ENCODE results near the gene MPZL1.
"Not testable (repeated sequence)": the region's sequence is repeated elsewhere in the genome, so short reads cannot be mapped to it uniquely, and the experiment has no call there.

MPZL1 gene

DNA sequence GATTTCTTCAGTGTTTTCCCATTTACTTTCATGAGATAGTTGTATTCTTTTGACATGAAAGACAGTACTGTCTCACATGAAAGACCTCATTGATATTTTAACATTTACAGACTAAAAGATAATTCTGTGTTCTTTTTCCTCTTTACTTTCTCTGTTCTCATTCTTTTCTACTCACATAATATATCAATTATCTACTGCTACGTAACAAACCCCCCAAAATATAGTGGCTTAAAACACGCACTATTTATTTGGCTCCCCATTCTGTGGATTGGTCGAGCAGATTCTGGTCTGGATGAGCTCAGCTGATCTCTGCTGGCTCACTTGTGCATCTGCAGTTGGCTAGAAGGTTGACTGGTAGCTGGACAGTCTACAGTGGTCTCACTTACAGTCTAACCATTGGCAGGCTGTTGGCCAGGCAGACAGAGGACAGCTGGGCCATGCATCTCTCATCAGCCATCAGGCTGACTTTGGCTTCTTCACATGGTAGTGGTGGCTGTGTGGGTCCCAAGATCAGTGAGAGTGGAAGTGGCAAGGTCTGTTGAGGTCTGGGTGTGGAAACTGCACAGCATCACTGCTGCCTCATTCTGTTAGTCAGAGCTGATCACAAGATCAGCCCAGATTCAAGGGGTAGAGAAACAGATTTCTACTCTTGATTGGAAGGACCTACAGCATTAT lies 63.2 kb downstream of the MPZL1 start:
- no peak for DNase-seq

- DNase-seq = no peak
Measured at GRCh38 chr1:167786502-167786901, 64.7 kb downstream of the MPZL1 start.

- no peak for DNase-seq
Measured at GRCh38 chr1:167789501-167789900, 67.7 kb downstream of the MPZL1 start.

DNA sequence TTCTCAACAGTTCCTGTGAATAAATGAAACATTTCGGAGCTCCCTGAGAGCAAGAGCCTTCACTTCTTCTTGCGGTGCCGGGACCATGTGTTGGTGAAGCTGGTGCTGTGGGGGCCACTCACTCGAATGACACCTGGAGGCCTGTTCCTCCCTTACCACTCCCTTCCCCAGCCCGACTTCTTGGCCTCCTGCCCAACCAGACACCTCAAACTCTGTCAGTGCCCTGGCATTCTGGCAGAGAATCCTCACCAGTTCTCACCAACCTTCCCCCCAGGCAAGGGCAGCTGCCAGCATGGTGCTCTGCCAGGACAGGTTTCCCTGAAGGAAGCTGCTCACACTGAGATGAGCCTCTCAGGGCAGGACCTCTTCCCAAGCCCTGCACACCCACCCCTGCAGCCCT lies 68.3 kb downstream of the MPZL1 start:
- DNase-seq = no peak

- no peak for DNase-seq
Measured at GRCh38 chr1:167791281-167792187, 69.8 kb downstream of the MPZL1 start.

GRCh38 chr1:167792188-167792565 lies 70.4 kb downstream of the MPZL1 start:
- no peak for DNase-seq

GRCh38 chr1:167794043-167794442 lies 72.3 kb downstream of the MPZL1 start:
- no peak for DNase-seq

- no peak for DNase-seq
Measured at GRCh38 chr1:167795810-167796740, 74.3 kb downstream of the MPZL1 start.

DNA sequence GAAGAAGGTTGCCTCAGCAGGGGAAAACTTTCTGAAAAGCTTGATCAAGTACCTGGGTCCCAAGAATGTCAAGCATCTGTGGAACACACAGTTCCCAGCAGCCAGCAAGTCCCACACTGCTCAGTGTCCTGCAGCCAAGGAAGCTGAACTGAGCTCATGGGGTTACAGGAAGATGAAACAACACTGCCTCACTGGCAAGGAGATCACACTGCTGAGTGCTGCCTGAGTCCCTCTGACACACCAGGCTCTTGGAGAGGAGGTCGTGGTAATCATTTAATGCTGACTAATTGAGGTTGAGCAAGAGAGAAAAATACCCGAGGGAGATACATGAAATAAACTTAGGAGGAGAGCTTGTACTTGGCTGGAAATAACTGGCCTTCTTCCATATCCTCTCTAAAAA lies 75.2 kb downstream of the MPZL1 start:
- DNase-seq = no peak

DNA sequence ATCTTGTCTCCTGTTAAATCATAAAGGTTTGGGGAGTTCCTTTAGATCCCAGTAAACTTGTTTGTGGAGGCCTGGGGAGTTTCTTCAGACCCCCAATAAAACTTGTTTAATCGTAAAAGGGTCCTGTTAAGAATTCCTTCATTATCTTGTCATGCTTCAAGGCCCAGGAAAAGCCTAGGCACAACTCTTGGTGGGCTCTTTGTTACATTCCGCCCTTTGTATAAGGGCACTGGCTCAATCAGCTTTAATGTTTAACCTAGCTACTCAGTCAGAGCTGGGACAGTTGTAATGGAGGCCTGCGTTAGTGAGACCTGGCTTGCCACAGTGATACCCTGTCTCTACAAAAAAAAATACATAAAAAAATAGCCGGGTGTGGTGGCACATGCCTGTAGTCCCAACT lies 77.2 kb downstream of the MPZL1 start:
- DNase-seq = no peak

DNA sequence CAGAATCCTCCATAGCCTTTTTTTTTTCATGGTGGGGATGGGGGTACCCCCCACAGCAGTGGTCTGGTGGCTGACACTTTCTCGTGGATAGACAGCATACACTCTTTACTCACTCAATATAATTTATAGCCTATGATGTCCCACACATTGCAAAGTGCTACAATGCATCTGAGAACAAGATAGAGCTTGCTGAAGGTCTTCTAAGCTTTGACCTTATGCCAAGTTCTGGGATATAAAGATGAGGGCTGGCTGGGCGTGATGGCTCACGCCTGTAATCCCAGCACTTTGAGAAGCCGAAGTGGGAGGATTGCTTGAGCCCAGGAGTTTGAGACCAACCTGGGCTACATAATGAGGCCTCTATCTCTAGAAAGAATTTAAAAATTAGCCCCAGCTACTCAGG lies 78.0 kb downstream of the MPZL1 start:
- no peak for DNase-seq

DNA sequence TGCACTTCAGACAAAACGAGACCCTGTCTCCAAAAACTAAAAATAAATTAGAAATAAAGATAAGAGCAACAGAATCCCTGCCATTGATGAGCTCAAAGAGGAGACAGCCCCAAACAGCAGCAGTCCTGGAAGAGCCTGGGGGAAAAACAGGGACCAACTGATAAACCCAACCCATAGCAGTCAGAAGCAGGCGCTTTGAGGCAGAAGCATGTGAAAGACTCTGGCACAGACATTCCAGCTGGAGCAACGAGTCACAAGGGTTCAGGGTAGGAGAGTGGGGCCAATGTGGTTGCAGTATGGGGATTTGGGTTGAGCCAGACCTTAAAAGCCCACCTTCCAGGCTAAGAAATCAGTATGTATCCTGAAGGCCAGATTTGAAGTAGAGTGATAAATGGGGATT lies 78.5 kb downstream of the MPZL1 start:
- no peak for DNase-seq

DNA sequence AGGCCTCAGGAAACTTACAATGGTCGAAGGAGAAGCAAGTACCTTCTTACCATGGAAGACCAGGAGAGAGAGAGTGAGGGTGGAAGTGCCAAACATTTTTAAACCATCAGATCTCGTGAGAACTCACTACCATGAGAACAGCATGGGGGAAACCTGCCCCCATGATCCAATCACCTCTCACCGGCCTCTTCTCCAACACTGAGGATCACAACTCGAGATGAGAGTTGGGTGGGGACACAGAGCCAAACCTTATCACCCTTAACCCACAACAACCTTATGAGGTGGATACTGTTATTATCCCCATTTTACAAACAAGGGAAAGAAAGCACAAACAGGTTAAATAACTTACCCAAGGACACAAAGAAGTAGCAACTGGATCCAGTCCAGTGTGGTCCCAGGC lies 80.5 kb downstream of the MPZL1 start:
- no peak for DNase-seq

DNA sequence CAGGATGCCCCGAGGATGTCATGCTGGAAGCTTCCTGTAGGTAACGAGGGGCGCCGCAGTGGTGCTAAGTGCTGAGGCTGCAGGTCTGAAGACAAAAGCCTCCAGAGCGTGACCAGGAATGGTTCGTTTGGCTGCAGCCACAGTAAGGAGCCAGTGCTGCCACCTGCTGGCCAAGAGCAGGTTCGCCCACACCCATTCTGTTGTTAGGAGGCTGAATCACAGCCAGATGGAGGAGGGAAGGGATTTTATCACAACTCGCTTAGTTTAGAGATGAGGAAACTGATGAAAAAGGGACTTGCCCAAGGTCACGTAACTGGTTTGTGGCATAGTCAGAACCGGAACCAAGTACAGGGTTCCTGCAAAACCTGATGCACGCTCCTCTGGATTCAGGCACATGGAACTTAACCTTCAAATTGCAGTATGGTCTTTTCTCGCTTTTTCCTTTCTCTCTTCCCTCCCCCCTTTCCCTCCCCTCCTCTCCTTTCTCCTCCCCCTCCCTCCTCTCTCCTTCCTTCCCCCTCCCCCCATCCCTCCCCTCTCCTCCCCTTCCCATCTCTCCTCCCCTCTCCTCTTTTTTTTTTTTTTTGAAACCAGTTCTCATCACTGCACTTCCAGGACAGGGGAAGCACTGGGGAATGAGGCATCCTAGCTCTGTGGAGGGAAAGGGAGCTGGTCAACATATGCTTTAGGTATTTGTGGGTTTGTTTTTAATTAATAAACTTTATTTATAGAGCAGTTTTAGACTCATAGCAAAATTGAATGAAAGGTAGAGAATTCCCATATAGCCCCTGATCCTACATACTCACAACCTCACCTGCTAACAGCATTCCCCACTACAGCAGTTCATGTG lies 81.8 kb downstream of the MPZL1 start:
- DNase-seq = peak; percentile 68

GRCh38 chr1:167805041-167805556 lies 83.3 kb downstream of the MPZL1 start:
- no peak for DNase-seq

GRCh38 chr1:167806235-167806634 lies 84.5 kb downstream of the MPZL1 start:
- DNase-seq = not testable (repeated sequence)

DNA sequence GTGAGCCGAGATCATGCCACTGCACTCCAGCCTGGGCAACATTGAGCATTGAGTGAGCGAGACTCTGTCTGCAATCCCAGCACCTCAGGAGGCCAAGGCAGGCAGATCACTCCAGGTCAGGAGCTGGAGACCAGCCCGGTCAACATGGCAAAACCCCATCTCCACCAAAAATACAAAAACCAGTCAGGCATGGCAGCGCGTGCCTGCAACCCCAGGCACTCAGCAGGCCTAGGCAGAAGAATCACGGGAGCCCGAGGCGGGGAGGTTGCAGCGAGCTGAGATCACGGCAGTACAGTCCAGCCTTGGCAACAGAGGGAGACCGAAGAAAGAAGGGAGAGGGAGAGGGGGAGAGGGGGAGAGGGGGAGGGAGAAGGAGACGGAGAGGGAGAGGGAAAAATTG lies 84.9 kb downstream of the MPZL1 start:
- DNase-seq = not testable (repeated sequence)

GRCh38 chr1:167808104-167808503 lies 86.3 kb downstream of the MPZL1 start:
- no peak for DNase-seq

DNA sequence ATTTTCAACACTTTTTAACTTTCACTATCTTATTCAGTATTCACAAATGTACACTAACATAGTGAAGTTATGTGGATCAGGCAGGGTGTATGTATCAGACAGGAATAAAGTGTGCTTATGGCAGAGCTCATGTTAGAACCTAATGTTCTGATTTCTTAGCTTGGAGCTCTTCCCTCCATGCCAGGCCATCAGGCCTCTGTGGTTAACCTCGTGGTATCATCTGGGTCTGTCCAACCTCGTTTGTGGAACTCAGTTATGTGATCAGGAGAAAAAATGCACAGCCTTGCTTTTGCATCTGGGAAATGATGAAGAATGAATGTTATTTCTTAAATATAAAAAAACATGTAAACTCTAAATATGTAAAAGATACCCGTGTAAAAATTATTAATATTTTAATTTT lies 86.9 kb downstream of the MPZL1 start:
- no peak for DNase-seq

DNA sequence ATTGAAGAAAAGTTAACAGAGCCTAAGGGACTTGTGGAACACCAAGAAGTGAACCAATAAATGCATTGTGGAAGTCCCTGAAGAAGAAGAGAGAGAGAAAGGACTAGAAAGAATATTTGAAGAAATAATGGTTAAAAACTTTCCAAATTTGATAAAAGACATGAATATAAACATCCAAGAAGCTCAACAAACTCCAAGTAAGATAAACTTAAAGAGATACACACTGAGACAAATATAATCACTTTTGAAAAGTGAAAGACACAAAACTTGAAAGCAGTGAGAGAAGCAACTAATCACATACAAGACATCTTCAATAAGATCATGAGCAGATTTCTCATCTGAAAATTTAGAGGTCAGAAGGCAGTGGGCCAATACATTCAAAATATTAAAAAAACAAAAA lies 91.2 kb downstream of the MPZL1 start:
- DNase-seq = no peak

DNA sequence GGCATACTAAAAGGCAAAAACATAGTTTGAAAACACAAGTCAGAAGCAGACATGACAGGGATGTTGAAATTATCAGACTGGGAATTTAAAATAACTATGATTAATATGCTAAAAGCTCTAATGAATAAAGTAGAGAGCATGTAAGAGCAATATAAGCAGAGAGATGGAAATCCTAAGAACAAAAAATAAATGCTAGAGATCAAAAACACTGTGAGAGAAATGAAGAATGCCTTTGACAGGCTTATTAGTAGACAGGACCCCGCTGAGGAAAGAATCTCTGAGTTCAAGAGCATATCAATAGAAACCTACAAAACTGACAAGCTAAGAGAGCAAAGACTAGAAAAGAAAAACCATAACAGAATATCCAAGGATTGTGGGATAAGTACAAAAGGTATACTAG lies 93.9 kb downstream of the MPZL1 start:
- no peak for DNase-seq
